Measurements from ENCODE around the gene HOXD3.

Gene HOXD3

DNA sequence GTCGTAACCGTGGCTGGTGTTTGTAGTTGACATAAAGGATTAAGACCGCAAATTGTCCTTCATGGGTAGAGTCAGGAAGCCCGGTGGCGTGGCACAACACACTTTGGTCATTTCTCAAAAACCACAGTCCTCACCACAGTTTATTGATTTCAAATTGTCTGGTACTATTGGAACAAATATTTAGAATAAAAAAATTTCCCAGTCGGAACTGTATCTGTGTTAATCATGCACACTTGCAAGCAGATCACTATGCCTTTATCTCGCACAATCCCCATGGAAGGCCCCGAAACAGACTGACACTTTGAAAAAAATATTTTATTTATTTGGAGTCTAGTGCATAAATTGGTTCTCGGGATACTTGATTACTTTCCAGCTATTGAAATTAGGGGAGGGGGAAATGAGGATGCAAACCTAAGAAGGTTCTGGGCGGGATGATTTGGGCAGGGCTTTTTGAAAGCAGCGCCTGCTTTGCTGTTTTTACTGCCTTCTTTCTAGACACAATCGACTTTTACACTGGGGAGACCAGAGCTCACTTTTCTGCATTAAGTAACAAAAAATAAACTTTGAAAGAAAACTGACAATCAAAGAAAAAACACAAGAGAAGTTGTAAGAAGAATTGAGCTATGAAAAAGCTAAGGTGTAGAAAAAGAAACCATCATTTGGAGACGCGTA lies 15.9 kb downstream of the HOXD3 start:
- Histone ChIP-seq H3K36me3 (ENCODE audit: insufficient read depth, low read length) (no peaks in the 10 kb centered on the region), H3K79me2 (ENCODE audit: insufficient read depth, low read length) (no peaks in the 10 kb centered on the region), H3K4me2 (ENCODE audit: insufficient read depth, low read length) (no peak overlapping the region), H3K9ac (ENCODE audit: low read depth, low read length) (no peak overlapping the region), H3K4me3 (ENCODE audit: low read depth in 1 of 2, low read length in 2 of 2) (no peak overlapping the region), H3K27ac (ENCODE audit: low read length) (no peak overlapping the region), H2AFZ (ENCODE audit: low read depth, low read length) (no peak overlapping the region), H3K27me3 (ENCODE audit: insufficient read depth, low read length, poor library complexity) (peaks cover 12% of the 10 kb centered on the region), H4K20me1 (ENCODE audit: insufficient read depth, low read length) (no peaks in the 10 kb centered on the region), H3K9me3 (ENCODE audit: insufficient read depth, low read length, severe bottlenecking) (no peaks in the 10 kb centered on the region), H3K4me1 (ENCODE audit: insufficient read depth, low read length) (no peaks in the 10 kb centered on the region)
- DNase-seq (no peak), ATAC-seq (ENCODE audit: insufficient read depth, low read depth) (no peak)
- TF ChIP-seq, protein P1, sequence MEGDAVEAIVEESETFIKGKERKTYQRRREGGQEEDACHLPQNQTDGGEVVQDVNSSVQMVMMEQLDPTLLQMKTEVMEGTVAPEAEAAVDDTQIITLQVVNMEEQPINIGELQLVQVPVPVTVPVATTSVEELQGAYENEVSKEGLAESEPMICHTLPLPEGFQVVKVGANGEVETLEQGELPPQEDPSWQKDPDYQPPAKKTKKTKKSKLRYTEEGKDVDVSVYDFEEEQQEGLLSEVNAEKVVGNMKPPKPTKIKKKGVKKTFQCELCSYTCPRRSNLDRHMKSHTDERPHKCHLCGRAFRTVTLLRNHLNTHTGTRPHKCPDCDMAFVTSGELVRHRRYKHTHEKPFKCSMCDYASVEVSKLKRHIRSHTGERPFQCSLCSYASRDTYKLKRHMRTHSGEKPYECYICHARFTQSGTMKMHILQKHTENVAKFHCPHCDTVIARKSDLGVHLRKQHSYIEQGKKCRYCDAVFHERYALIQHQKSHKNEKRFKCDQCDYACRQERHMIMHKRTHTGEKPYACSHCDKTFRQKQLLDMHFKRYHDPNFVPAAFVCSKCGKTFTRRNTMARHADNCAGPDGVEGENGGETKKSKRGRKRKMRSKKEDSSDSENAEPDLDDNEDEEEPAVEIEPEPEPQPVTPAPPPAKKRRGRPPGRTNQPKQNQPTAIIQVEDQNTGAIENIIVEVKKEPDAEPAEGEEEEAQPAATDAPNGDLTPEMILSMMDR (IDR thresholded peaks at IDR 0.05; ENCODE audit: borderline replicate concordance, extremely low read depth, low read length, poor library complexity, severe bottlenecking): no peak
- TF ChIP-seq EZH2 (IDR thresholded peaks at IDR 0.05; ENCODE audit: borderline replicate concordance, low read depth, low read length, severe bottlenecking): no peak

DNA sequence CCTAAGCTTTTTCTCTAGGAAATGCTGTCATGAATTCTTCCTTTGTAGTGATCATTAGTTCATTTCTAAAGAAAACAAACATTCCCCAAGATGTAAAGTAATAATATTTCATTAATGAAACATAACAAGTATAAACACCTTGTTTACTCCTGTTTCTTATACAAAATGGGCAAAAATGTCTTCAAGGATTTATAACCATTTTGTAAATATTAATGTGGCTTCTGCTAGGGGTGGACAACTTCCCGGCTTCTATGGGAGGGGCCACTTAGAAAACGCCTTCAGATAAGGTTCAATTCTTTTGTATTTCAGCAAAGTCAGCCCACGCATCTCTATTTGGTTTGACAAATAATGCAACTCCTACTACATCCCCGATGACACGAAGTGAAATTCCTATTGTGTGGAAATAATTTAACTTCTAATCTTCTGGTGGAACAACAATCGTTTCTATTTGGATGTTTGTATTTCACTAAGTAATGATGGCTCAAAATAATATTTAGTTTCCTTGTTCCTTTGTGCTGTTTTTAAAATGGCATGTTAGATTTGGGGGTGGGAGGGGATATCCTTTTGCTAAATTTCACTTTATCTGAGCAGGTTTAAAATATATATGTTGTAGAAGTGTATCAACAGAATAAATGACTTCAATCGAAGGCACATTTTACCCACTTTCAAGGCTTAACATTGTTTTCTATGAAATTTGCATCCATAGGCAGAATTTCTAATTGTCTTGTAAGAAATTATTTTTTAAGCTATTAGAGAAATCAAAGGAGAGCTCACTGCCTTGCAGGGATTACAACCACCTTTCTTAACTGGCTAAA lies 16.7 kb downstream of the HOXD3 start:
- Histone ChIP-seq H2AFZ (ENCODE audit: low read depth, low read length) (no peak overlapping the region), H3K4me3 (ENCODE audit: low read depth in 1 of 2, low read length in 2 of 2) (no peak overlapping the region), H3K4me1 (ENCODE audit: insufficient read depth, low read length) (no peaks in the 10 kb centered on the region), H3K9me3 (ENCODE audit: insufficient read depth, low read length, severe bottlenecking) (no peaks in the 10 kb centered on the region), H3K36me3 (ENCODE audit: insufficient read depth, low read length) (no peaks in the 10 kb centered on the region), H3K27ac (ENCODE audit: low read length) (no peak overlapping the region), H3K4me2 (ENCODE audit: insufficient read depth, low read length) (no peak overlapping the region), H3K27me3 (ENCODE audit: insufficient read depth, low read length, poor library complexity) (peaks cover 17% of the 10 kb centered on the region), H3K79me2 (ENCODE audit: insufficient read depth, low read length) (no peaks in the 10 kb centered on the region), H4K20me1 (ENCODE audit: insufficient read depth, low read length) (no peaks in the 10 kb centered on the region), H3K9ac (ENCODE audit: low read depth, low read length) (no peak overlapping the region)
- DNase-seq (no peak), ATAC-seq (ENCODE audit: insufficient read depth, low read depth) (no peak)
- TF ChIP-seq EZH2 (IDR thresholded peaks at IDR 0.05; ENCODE audit: borderline replicate concordance, low read depth, low read length, severe bottlenecking): no peak
- TF ChIP-seq, protein P1 (IDR thresholded peaks at IDR 0.05; ENCODE audit: borderline replicate concordance, extremely low read depth, low read length, poor library complexity, severe bottlenecking): no peak

DNA sequence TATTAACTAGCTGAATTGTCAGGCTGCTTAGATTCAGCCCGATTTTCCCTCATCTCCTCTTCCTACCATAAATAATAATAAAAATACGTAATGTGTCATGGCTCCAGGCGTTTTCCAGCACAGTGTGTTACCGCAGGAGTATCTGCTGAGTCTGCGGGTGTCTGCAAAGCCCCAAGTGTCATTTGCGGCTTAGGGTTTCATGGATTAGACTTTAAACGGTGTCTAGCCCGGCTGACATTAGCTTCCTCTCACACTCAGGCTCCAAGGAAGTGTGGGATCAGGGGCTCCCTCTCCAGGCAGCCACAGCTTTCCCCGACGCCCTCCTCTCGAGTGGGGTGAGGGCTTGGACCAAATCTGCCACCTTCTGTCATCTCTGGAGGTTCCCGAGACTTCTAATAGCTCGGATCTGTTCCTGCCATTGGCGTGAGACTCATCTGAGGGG lies 17.3 kb downstream of the HOXD3 start:
- no peaks in the 10 kb centered on the region for H3K36me3 ChIP-seq (ENCODE audit: insufficient read depth, low read length)
- H3K9ac ChIP-seq (ENCODE audit: low read depth, low read length): no peak overlapping the region
- no peak for ATAC-seq (ENCODE audit: insufficient read depth, low read depth)
- peaks cover 23% of the 10 kb centered on the region for H3K27me3 ChIP-seq (ENCODE audit: insufficient read depth, low read length, poor library complexity)
- H3K4me1 ChIP-seq (ENCODE audit: insufficient read depth, low read length): no peaks in the 10 kb centered on the region
- DNase-seq: no peak
- H3K9me3 ChIP-seq (ENCODE audit: insufficient read depth, low read length, severe bottlenecking): no peaks in the 10 kb centered on the region
- no peak overlapping the region for H3K27ac ChIP-seq (ENCODE audit: low read length)
- TF ChIP-seq, protein P1 (IDR thresholded peaks at IDR 0.05; ENCODE audit: borderline replicate concordance, extremely low read depth, low read length, poor library complexity, severe bottlenecking): no peak
- no peak for TF ChIP-seq EZH2 (IDR thresholded peaks at IDR 0.05; ENCODE audit: borderline replicate concordance, low read depth, low read length, severe bottlenecking)
- H2AFZ ChIP-seq (ENCODE audit: low read depth, low read length): no peak overlapping the region
- H3K4me3 ChIP-seq (ENCODE audit: low read depth in 1 of 2, low read length in 2 of 2): no peak overlapping the region
- no peak overlapping the region for H3K4me2 ChIP-seq (ENCODE audit: insufficient read depth, low read length)
- no peaks in the 10 kb centered on the region for H4K20me1 ChIP-seq (ENCODE audit: insufficient read depth, low read length)
- H3K79me2 ChIP-seq (ENCODE audit: insufficient read depth, low read length): no peaks in the 10 kb centered on the region
